KMS-11 (cell line): ENCODE results near the gene FAM3C.

Experiments
- H2AFZ ChIP-seq: fragments of 200-600 bp; sonication (generic); 2 replicates; pipeline ENCODE4 v1.6.1; 2016; ENCODE audit warnings: antibody characterized with exemption, mixed run types, low read depth
- H3K27ac ChIP-seq: fragments of 200-600 bp; sonication (generic); 2 replicates; pipeline ENCODE4 v1.6.1; 2016; ENCODE audit warnings: mild to moderate bottlenecking, mixed run types
- H3K27me3 ChIP-seq: fragments of 200-600 bp; sonication (generic); 2 replicates; pipeline ENCODE4 v1.6.1; 2017; ENCODE audit warnings: mild to moderate bottlenecking, low read depth, mixed run types, moderate library complexity; ENCODE audit not compliant: insufficient read depth
- H3K36me3 ChIP-seq: fragments of 200-600 bp; sonication (generic); 2 replicates; pipeline ENCODE4 v1.6.1; 2017; ENCODE audit warnings: mild to moderate bottlenecking, mixed run types; ENCODE audit not compliant: insufficient read depth
- H3K4me1 ChIP-seq: fragments of 200-600 bp; sonication (generic); 2 replicates; pipeline ENCODE4 v1.6.1; 2016; ENCODE audit warnings: mild to moderate bottlenecking, low read depth, mixed run types; ENCODE audit not compliant: poor library complexity, severe bottlenecking
- H3K4me2 ChIP-seq: fragments of 200-600 bp; sonication (generic); 2 replicates; pipeline ENCODE4 v1.7.0; 2016; ENCODE audit warnings: mild to moderate bottlenecking, mixed run types
- H3K4me3 ChIP-seq: fragments of 200-600 bp; sonication (generic); IDR thresholded peaks from 2 replicates; pipeline ENCODE4 v1.6.1; 2017; ENCODE audit warnings: low read depth, low read length, mixed read lengths; ENCODE audit not compliant: insufficient read depth
- H3K79me2 ChIP-seq: fragments of 200-600 bp; sonication (generic); 2 replicates; pipeline ENCODE4 v1.6.1; 2016; ENCODE audit warnings: low read depth, mixed run types; ENCODE audit not compliant: insufficient read depth
- H3K9ac ChIP-seq: fragments of 200-600 bp; sonication (generic); 2 replicates; pipeline ENCODE4 v1.6.1; 2016; ENCODE audit warnings: mild to moderate bottlenecking, mixed run types
- H4K20me1 ChIP-seq: fragments of 200-600 bp; sonication (generic); 2 replicates; pipeline ENCODE4 v1.6.1; 2016; ENCODE audit warnings: mild to moderate bottlenecking, mixed run types; ENCODE audit not compliant: insufficient read depth
- TF ChIP-seq, protein P1 (sequence below): fragments of 200-600 bp; sonication (generic); conservative IDR thresholded peaks from 2 replicates; pipeline ENCODE4 v1.6.1; 2017; ENCODE audit warnings: low read depth, mild to moderate bottlenecking, antibody characterized with exemption, low read length, moderate library complexity, mixed read lengths

Gene FAM3C

DNA sequence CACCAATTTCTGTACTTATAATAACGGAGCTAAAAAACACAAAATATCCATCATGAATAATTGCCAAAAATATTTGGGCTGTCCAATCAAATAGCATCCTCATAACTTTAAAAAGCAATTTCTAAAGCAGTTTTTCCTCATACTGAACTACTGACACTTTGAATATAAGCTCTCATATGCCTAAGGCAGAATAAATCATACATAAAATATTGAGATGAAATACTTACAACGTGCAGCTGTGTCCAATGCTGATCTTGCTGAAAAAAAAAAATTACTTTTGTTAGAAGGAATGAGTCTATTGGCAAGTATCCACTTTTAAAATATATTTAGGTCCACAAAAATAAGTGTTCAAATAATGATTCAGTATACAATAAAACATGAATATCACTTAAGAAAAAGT, 24.2 kb downstream of the FAM3C start:
- H3K9ac ChIP-seq, result no peak overlapping the region
- TF ChIP-seq, protein P1, sequence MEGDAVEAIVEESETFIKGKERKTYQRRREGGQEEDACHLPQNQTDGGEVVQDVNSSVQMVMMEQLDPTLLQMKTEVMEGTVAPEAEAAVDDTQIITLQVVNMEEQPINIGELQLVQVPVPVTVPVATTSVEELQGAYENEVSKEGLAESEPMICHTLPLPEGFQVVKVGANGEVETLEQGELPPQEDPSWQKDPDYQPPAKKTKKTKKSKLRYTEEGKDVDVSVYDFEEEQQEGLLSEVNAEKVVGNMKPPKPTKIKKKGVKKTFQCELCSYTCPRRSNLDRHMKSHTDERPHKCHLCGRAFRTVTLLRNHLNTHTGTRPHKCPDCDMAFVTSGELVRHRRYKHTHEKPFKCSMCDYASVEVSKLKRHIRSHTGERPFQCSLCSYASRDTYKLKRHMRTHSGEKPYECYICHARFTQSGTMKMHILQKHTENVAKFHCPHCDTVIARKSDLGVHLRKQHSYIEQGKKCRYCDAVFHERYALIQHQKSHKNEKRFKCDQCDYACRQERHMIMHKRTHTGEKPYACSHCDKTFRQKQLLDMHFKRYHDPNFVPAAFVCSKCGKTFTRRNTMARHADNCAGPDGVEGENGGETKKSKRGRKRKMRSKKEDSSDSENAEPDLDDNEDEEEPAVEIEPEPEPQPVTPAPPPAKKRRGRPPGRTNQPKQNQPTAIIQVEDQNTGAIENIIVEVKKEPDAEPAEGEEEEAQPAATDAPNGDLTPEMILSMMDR, result no peak
- no peaks in the 10 kb centered on the region for H3K36me3 ChIP-seq
- H2AFZ ChIP-seq, result no peak overlapping the region
- H3K27me3 ChIP-seq, result no peaks in the 10 kb centered on the region
- H3K4me2 ChIP-seq, result peak overlapping the region; percentile 90
- peaks cover 75% of the 10 kb centered on the region for H3K4me1 ChIP-seq
- no peak overlapping the region for H3K4me3 ChIP-seq
- H4K20me1 ChIP-seq, result no peaks in the 10 kb centered on the region
- peak overlapping the region; percentile 9; the same call in 1 of the 2 replicates for H3K27ac ChIP-seq
- H3K79me2 ChIP-seq, result no peaks in the 10 kb centered on the region

DNA sequence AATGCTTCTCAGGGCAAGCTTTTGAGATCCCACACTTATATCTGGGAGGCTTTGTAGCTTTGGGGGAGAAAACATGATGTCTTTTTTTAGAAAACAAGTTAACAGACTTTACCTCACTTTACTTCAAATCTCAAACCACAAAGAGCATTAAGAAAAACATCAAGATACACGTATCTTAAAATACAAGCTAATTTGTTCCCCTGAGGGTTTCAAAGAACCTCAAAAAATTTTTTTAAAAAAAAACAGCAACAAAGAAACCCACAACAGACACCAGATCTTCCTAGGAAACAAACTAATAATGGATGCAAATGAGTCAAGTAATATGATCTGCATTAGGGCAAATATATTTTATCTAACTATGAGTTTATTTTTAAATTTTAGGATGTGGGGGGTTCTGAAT, 24.7 kb downstream of the FAM3C start:
- H3K27me3 ChIP-seq, result no peaks in the 10 kb centered on the region
- H3K36me3 ChIP-seq, result no peaks in the 10 kb centered on the region
- no peak overlapping the region for H2AFZ ChIP-seq
- 0 out of 2 replicates have a peak overlapping the region, but pooled peaks have one; percentile 90 for H3K4me2 ChIP-seq
- TF ChIP-seq, protein P1, result no peak
- H3K79me2 ChIP-seq, result no peaks in the 10 kb centered on the region
- H4K20me1 ChIP-seq, result no peaks in the 10 kb centered on the region
- H3K4me3 ChIP-seq, result no peak overlapping the region
- H3K9ac ChIP-seq, result no peak overlapping the region
- peaks cover 80% of the 10 kb centered on the region for H3K4me1 ChIP-seq
- H3K27ac ChIP-seq, result no peak overlapping the region

DNA sequence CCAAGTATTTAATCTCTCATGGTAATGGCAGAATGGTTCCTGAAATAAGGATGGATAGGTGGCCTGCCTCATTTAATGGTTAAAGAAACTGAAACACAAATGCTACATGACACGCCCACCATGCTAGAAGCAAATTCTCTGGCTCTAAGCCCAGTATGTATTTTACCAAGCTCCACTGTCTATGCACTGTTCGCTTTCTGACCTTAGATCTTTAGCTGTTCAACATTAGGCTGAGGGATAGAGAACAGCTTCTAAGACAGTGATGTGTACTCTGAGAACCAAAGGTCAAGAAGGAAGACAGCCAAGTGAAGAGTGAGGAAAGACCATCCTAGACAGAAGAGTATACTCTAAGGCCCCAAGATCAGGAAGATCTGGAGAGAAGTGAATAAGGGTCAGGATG, 26.6 kb downstream of the FAM3C start:
- H3K36me3 ChIP-seq, result no peaks in the 10 kb centered on the region
- H3K4me2 ChIP-seq, result peak overlapping the region; percentile 33
- peak overlapping the region; percentile 12 for H3K27ac ChIP-seq
- H3K79me2 ChIP-seq, result peaks cover 7% of the 10 kb centered on the region; the same call in 1 of the 2 replicates
- no peaks in the 10 kb centered on the region for H4K20me1 ChIP-seq
- no peak overlapping the region for H3K9ac ChIP-seq
- peaks cover 76% of the 10 kb centered on the region for H3K4me1 ChIP-seq
- no peak overlapping the region for H3K4me3 ChIP-seq
- H3K27me3 ChIP-seq, result no peaks in the 10 kb centered on the region
- H2AFZ ChIP-seq, result no peak overlapping the region
- TF ChIP-seq, protein P1, result no peak

DNA sequence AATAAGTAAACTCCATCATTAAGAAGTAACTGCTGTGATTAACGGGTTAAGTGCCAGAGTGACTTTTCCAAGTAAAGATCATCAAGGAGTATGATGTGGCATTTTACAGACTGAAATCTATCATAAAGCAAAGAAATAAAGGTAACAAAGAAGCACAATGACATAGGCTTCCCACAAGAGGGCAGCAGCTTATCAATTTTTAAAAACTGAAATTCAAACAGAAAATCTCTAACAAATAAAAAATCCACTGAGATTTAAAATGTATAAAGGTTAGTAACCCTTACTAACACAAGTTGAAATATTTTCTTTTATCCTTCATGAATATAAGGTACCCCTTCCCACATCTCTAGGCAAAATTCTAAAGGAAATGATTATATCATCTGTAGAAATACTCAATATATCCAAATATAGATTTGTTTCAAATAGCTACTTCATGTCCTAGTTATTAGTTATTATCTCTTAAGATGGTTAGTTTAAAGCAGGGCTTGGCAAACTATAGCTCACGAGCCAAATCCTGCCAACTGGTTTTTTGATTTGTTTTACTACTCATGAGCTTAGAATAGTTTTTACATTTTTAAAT, 29.2 kb downstream of the FAM3C start:
- Histone ChIP-seq H3K36me3 (no peaks in the 10 kb centered on the region), H3K79me2 (peaks cover 7% of the 10 kb centered on the region; the same call in 1 of the 2 replicates), H4K20me1 (no peaks in the 10 kb centered on the region), H3K27me3 (no peaks in the 10 kb centered on the region), H3K4me2 (0 out of 2 replicates have a peak overlapping the region, but pooled peaks have one; percentile 2), H3K9ac (no peak overlapping the region), H3K27ac (no peak overlapping the region), H2AFZ (no peak overlapping the region), H3K4me1 (peaks cover 58% of the 10 kb centered on the region), H3K4me3 (no peak overlapping the region)
- TF ChIP-seq, protein P1, result peak; percentile 97
